CD14-positive monocyte (primary cell): ENCODE measurements around the gene NOL12. TPM values are rescaled to one million over a fixed set of nuclear protein-coding genes. Genes with fewer than 3 reads are reported as not detected.

Source experiments
- DNase-seq, 3 donors: peaks; one replicate each; pipeline ENCODE4 v3.0.0-alpha.2; 2011 to 2022
- H2AFZ ChIP-seq: 2 replicates; pipeline ENCODE4 v1.6.0; 2012; ENCODE audit warnings: mild to moderate bottlenecking, low read depth, low read length, inconsistent platforms; ENCODE audit not compliant: insufficient read depth, poor library complexity, severe bottlenecking
- H3K27ac ChIP-seq, 2 donors: 1 replicate in 1 of 2; 2 replicates in 1 of 2; pipeline ENCODE4 v1.5.1; 2012 to 2013; ENCODE audit warnings: low read length in 2 of 2, control low read depth in 1 of 2, inconsistent platforms in 1 of 2, low read depth in 1 of 2, mild to moderate bottlenecking in 1 of 2
- H3K27me3 ChIP-seq, 2 donors: one replicate each; pipeline versions ENCODE4 v1.6.0 to v1.6.1; 2011 to 2013; ENCODE audit warnings: low read length in 2 of 2; ENCODE audit not compliant: control insufficient read depth in 2 of 2, insufficient read depth in 2 of 2
- H3K36me3 ChIP-seq, 2 donors: replicated peaks in 1 of 2; 1 replicate in 1 of 2; 2 replicates in 1 of 2; pipeline versions ENCODE4 v1.5.1 to v1.6.1; 2012 to 2013; ENCODE audit warnings: low read length in 2 of 2, control low read depth in 1 of 2, inconsistent platforms in 1 of 2, mild to moderate bottlenecking in 1 of 2; ENCODE audit not compliant: insufficient read depth in 2 of 2, control insufficient read depth in 1 of 2
- H3K4me1 ChIP-seq, 2 donors: 1 replicate in 1 of 2; 2 replicates in 1 of 2; pipeline versions ENCODE4 v1.5.1 to v1.6.1; 2012 to 2013; ENCODE audit warnings: low read length in 2 of 2, control low read depth in 1 of 2, inconsistent platforms in 1 of 2, mild to moderate bottlenecking in 1 of 2, moderate library complexity in 1 of 2; ENCODE audit not compliant: insufficient read depth in 2 of 2, control insufficient read depth in 1 of 2
- H3K4me2 ChIP-seq: replicated peaks from 2 replicates; pipeline ENCODE3; 2012; ENCODE audit warnings: low read length, moderate library complexity, mild to moderate bottlenecking; ENCODE audit not compliant: poor library complexity, severe bottlenecking; ENCODE audit errors: extremely low read depth
- H3K4me3 ChIP-seq, 3 experiments: fragments of 200-600 bp in 1 of 3; sonication (generic) in 1 of 3; replicated peaks in 1 of 3; 1 replicate in 2 of 3; 2 replicates in 1 of 3; pipeline ENCODE4 v1.5.1; 2011 to 2013; ENCODE audit warnings: low read length in 3 of 3, mild to moderate bottlenecking in 3 of 3, control low read depth in 2 of 3, low read depth in 2 of 3, inconsistent platforms in 1 of 3, moderate library complexity in 1 of 3
- H3K79me2 ChIP-seq: 2 replicates; pipeline ENCODE4 v1.6.0; 2012; ENCODE audit warnings: mild to moderate bottlenecking, control low read depth, inconsistent platforms, low read length, moderate library complexity; ENCODE audit not compliant: insufficient read depth
- H3K9ac ChIP-seq: 2 replicates; pipeline ENCODE4 v1.6.0; 2017; ENCODE audit warnings: low read length, mild to moderate bottlenecking; ENCODE audit not compliant: insufficient read depth, poor library complexity, severe bottlenecking
- H3K9me3 ChIP-seq, 2 donors: replicated peaks in 1 of 2; 1 replicate in 1 of 2; 2 replicates in 1 of 2; pipeline versions ENCODE4 v1.5.1 to v1.6.1; 2012 to 2013; ENCODE audit warnings: low read length in 2 of 2, control low read depth in 1 of 2; ENCODE audit not compliant: control insufficient read depth in 1 of 2, insufficient read depth in 1 of 2
- H4K20me1 ChIP-seq: 2 replicates; pipeline ENCODE4 v1.6.0; 2012; ENCODE audit warnings: mild to moderate bottlenecking, low read length, control low read depth, moderate library complexity; ENCODE audit not compliant: insufficient read depth
- H3K27ac Mint-ChIP-seq, 7 donors: one replicate each; pipeline ENCODE4 v1.8.0; 2020; ENCODE audit warnings: mild to moderate bottlenecking in 7 of 7, mixed read lengths in 7 of 7, moderate library complexity in 6 of 7, inconsistent platforms in 2 of 7
- H3K27me3 Mint-ChIP-seq, 3 donors: one replicate each; pipeline ENCODE4 v1.8.0; 2021 to 2022; ENCODE audit warnings: low read depth in 3 of 3, mild to moderate bottlenecking in 3 of 3, mixed read lengths in 3 of 3, moderate library complexity in 3 of 3, inconsistent platforms in 1 of 3
- H3K36me3 Mint-ChIP-seq, 2 donors: one replicate each; pipeline ENCODE4 v1.8.0; 2020; ENCODE audit warnings: mixed read lengths in 2 of 2, inconsistent platforms in 1 of 2, mild to moderate bottlenecking in 1 of 2
- H3K4me1 Mint-ChIP-seq: one replicate; pipeline ENCODE4 v1.8.0; 2020; ENCODE audit warnings: mild to moderate bottlenecking, mixed read lengths
- H3K4me3 Mint-ChIP-seq, 2 donors: one replicate each; pipeline ENCODE4 v1.8.0; 2020; ENCODE audit warnings: mild to moderate bottlenecking in 2 of 2, mixed read lengths in 2 of 2, moderate library complexity in 1 of 2
- H3K9me3 Mint-ChIP-seq, 7 donors: one replicate each; pipeline ENCODE4 v1.8.0; 2020 to 2022; ENCODE audit warnings: mixed read lengths in 7 of 7, mild to moderate bottlenecking in 6 of 7, moderate library complexity in 6 of 7, inconsistent platforms in 2 of 7
- CTCF ChIP-seq: fragments of 200-600 bp; IDR thresholded peaks from one replicate; pipeline ENCODE4 v1.8.0; 2022; ENCODE audit warnings: antibody characterized with exemption, mild to moderate bottlenecking
- WGBS: methylation state at CpG from one replicate; pipeline ENCODE4 v1.1.5; 2013; ENCODE audit warnings: missing lambda C conversion rate; ENCODE audit not compliant: insufficient coverage; 5-methylcytosine and 5-hydroxymethylcytosine counted together
- intact Hi-C, 2 donors: fragments of 100-400 bp; cut with micrococcal nuclease; formaldehyde crosslinking; loops; one replicate each; pipeline versions ENCODE4 v1.15.0 to v1.15.1; 2023
- polyA plus RNA-seq, 3 donors: library from polyadenylated mRNA; depleted of rRNA in 1 of 3; unstranded in 2 of 3; stranded (reverse) in 1 of 3; fragments of 300-500 nt in 2 of 3; fragments of >200 nt in 1 of 3; fragmentation: Illumina TruSeq in 2 of 3; gene quantifications; 1 replicate in 2 of 3; 2 replicates in 1 of 3; pipeline ENCODE4 v1.2.3, GENCODE V29; 2012 to 2021

NOL12 gene
- polyA plus RNA-seq, 3 donors: 47.3 to 52.0 (median 49.2) TPM

GRCh38 chr22:37639771-37640590 is 46.2 kb upstream of the NOL12 start:
- intact Hi-C loops: loop anchor here (5.0 to 10.0 kb wide), 2 partner anchors 33 to 95 kb away; partner anchors contain the start of gene GGA1 (in 1 of the 2)
- peaks cover 0 to 3% (median 0%) of the 10 kb centered on the region in 7 donors for H3K9me3 Mint-ChIP-seq
- Histone ChIP-seq H2AFZ (peak overlapping the region; percentile 78), H3K4me1 (peaks cover 74 to 80% of the 10 kb centered on the region in 2 donors), H3K9ac (peak overlapping the region; percentile 83), H3K27ac (peak overlapping the region; percentile 68 to 88), H3K27me3 (no peaks in the 10 kb centered on the region), H4K20me1 (peaks cover 47% of the 10 kb centered on the region), H3K4me3 (peak overlapping the region; percentile 90 to 99 (median 98)), H3K4me2 (peak overlapping the region; percentile 96), H3K36me3 (peaks cover 36 to 39% of the 10 kb centered on the region in 2 donors), H3K9me3 (no peaks in the 10 kb centered on the region), H3K79me2 (peaks cover 92% of the 10 kb centered on the region)
- peak overlapping the region; percentile 92 to 97 (median 95) for H3K27ac Mint-ChIP-seq
- no peak for TF ChIP-seq CTCF
- WGBS: 0% methylated on average over 8 of the region's 27 CpGs
- DNase-seq: peak; percentile 51 to 66 (median 64)
- H3K27me3 Mint-ChIP-seq: peaks cover 0 to 2% (median 0%) of the 10 kb centered on the region in 3 donors
- peaks cover 27 to 39% of the 10 kb centered on the region in 2 donors for H3K36me3 Mint-ChIP-seq
- peaks cover 72% of the 10 kb centered on the region for H3K4me1 Mint-ChIP-seq
- H3K4me3 Mint-ChIP-seq: peak overlapping the region; percentile 99 to 100
